Neural crest cell (in vitro differentiated cells): ENCODE results near the gene HNF4A. TPM values are rescaled to one million over a fixed set of nuclear protein-coding genes. Genes with fewer than 3 reads are reported as not detected.

Experiments used
- DNase-seq: peaks from one replicate; pipeline ENCODE4 v3.0.0; 2021; ENCODE audit warnings: low read depth, mixed read lengths, low spot score
- H3K27ac Mint-ChIP-seq: one replicate; pipeline ENCODE4 v1.8.0; 2021; ENCODE audit warnings: mild to moderate bottlenecking, mixed read lengths; ENCODE audit not compliant: unreplicated experiment
- H3K27me3 Mint-ChIP-seq: 2 replicates; pipeline ENCODE4 v1.8.0; 2021; ENCODE audit warnings: low read depth, mild to moderate bottlenecking, mixed read lengths
- H3K36me3 Mint-ChIP-seq: 2 replicates; pipeline ENCODE4 v1.8.0; 2021; ENCODE audit warnings: low read depth, mild to moderate bottlenecking, mixed read lengths
- H3K4me1 Mint-ChIP-seq: 2 replicates; pipeline ENCODE4 v1.8.0; 2021; ENCODE audit warnings: mixed read lengths
- H3K4me3 Mint-ChIP-seq: one replicate; pipeline ENCODE4 v1.8.0; 2021; ENCODE audit warnings: mild to moderate bottlenecking, mixed read lengths
- H3K9me3 Mint-ChIP-seq: 2 replicates; pipeline ENCODE4 v1.8.0; 2021; ENCODE audit warnings: mixed read lengths
- CTCF ChIP-seq: fragments of 200-600 bp; sonication (generic); conservative IDR thresholded peaks from 2 replicates; pipeline ENCODE4 v1.5.0; 2021; ENCODE audit warnings: antibody characterized with exemption, mild to moderate bottlenecking
- total RNA-seq: library from RNA; stranded (reverse); gene quantifications from 2 replicates; pipeline ENCODE4 v1.2.1, GENCODE V29; 2021

The HNF4A gene
- total RNA-seq, 1 donor from 2014 or later = not detected

DNA sequence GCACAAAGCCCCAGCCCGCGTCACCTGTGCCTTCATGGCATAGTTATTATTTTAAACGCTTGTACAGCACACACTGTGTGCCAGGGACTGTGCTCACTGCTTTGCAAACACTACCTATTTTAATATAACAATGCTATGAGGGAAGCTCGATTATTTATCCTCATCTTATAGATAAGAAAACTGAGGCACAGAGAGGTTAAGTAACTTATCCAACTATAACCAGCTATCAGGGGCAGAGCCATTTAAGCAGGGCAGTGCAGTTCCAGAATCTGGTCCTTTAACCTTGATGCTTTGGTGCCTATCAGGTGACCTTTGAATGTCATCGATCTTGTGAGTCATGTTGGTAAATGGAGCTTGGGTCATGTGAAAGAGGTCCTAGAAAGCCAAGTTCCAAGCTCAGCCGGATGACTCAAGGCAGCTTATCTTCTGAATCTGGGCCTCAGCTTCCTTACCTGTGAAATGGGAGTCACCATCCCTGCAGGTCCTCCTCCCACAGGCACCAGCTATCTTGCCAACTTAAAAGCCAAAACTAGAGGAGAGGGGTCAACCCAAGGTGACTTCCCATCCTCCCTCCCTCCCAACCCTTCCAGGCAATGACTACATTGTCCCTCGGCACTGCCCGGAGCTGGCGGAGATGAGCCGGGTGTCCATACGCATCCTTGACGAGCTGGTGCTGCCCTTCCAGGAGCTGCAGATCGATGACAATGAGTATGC lies 63.8 kb downstream of the HNF4A start:
- Mint-ChIP-seq H3K9me3 (no peaks in the 10 kb centered on the region), H3K36me3 (no peaks in the 10 kb centered on the region), H3K27me3 (peaks cover 16% of the 10 kb centered on the region), H3K4me3 (no peak overlapping the region), H3K4me1 (no peaks in the 10 kb centered on the region), H3K27ac (no peak overlapping the region)
- DNase-seq = no peak
- no peak for TF ChIP-seq CTCF

DNA sequence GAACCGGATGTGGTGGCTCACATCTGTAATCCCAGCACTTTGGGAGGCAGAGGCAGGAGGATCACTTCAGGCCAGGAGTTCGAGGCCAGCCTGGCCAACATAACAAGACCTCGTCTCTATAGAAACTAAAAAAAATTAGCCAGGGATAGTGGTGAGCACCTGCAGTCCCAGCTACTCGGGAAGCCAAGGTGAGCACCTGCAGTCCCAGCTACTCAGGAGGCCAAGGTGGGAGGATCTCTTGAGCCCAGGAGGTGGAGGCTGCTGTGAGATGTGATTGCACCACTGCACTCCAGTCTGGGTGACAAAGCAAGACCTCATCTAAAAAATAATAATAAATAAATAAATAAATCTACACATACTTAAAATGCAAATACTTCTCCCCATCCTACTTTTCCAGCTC lies 65.0 kb downstream of the HNF4A start:
- Mint-ChIP-seq H3K4me1 (no peaks in the 10 kb centered on the region), H3K27ac (no peak overlapping the region), H3K9me3 (no peaks in the 10 kb centered on the region), H3K4me3 (no peak overlapping the region), H3K36me3 (no peaks in the 10 kb centered on the region), H3K27me3 (peaks cover 16% of the 10 kb centered on the region)
- DNase-seq = no peak
- no peak for TF ChIP-seq CTCF

GRCh38 chr20:44422083-44422482 lies 66.6 kb downstream of the HNF4A start:
- Mint-ChIP-seq H3K27me3 (peaks cover 19% of the 10 kb centered on the region), H3K27ac (no peak overlapping the region), H3K36me3 (no peaks in the 10 kb centered on the region), H3K4me3 (no peak overlapping the region), H3K9me3 (no peaks in the 10 kb centered on the region), H3K4me1 (no peaks in the 10 kb centered on the region)
- DNase-seq = no peak
- no peak for TF ChIP-seq CTCF

DNA sequence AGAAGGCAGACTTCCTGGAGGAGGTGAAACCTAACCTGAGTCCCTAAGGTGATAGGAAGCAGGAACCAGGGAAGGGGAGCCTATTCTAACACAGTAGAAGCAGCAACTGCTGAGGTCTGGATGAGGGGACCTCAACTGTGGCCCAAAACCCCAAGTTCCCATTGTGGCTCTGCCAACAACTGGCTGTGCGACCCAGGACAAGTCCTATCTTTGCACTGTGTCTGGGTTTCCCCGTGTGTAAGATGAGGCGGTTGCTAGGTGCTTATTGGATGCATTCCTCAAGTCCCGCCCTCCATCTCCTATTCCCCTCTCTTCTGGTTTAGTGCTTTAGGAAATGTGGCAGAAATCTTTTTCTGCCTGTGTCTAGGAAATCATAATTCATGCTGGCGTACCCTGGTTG lies 68.0 kb downstream of the HNF4A start:
- H3K27ac Mint-ChIP-seq = no peak overlapping the region
- no peak overlapping the region for H3K4me3 Mint-ChIP-seq
- no peak for DNase-seq
- peaks cover 23% of the 10 kb centered on the region for H3K27me3 Mint-ChIP-seq
- no peaks in the 10 kb centered on the region for H3K9me3 Mint-ChIP-seq
- no peak for TF ChIP-seq CTCF
- H3K36me3 Mint-ChIP-seq = no peaks in the 10 kb centered on the region
- no peaks in the 10 kb centered on the region for H3K4me1 Mint-ChIP-seq

DNA sequence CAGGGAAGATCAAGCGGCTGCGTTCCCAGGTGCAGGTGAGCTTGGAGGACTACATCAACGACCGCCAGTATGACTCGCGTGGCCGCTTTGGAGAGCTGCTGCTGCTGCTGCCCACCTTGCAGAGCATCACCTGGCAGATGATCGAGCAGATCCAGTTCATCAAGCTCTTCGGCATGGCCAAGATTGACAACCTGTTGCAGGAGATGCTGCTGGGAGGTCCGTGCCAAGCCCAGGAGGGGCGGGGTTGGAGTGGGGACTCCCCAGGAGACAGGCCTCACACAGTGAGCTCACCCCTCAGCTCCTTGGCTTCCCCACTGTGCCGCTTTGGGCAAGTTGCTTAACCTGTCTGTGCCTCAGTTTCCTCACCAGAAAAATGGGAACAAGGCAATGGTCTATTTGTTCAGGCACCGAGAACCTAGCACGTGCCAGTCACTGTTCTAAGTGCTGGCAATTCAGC lies 68.6 kb downstream of the HNF4A start:
- H3K27ac Mint-ChIP-seq = no peak overlapping the region

More for the DNA sequence above, 68.6 kb downstream of the HNF4A start:
- Mint-ChIP-seq H3K36me3 (no peaks in the 10 kb centered on the region), H3K4me3 (no peak overlapping the region), H3K27me3 (peaks cover 23% of the 10 kb centered on the region), H3K9me3 (no peaks in the 10 kb centered on the region), H3K4me1 (no peaks in the 10 kb centered on the region)
- TF ChIP-seq CTCF = no peak
- no peak for DNase-seq
